ENCODE measurements around the gene SERPINE3. TPM values are rescaled to one million over a fixed set of nuclear protein-coding genes. Genes with fewer than 3 reads are reported as not detected.

The SERPINE3 gene
- total RNA-seq, 2 experiments from 2014 or later = not detected

DNA sequence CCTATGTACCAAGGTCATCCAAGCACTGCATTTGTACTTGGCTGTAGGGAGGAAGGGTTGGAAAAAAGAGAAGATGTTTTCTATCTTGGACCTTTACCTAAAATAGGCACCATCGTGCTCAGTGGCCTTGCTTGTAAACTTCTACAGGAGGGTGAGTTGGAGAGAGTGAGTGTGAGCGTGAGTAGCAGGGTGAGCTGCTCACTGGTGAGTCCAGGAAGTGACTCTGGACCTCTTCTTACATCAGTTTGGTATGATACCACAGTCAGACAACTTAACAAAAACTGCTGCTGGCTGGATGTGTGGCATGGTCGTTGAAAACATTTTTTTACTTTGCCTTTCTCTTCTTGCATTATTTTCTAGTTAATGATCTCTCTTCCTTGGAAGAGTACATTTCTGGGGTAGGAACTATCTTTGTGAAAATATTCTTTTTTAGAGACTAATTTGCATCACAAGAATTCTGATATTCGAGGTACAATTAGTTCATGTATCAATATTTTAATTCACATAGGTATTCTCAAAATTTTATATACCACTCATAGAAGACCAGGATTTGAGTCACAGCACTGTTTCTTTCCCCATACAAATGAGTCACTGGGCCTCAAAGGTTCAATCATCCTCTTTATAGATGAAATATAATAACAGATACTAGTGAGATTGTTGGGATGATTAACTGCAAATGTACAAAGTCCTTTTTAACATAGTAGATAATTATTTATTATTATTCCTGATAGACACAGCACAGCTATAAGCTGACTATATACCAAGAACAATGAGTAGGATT, 651 bp downstream of the SERPINE3 start:
- Mint-ChIP-seq H3K27me3 (no peaks in the 10 kb centered on the region), H3K4me3 (no peak overlapping the region), H3K36me3 (no peaks in the 10 kb centered on the region), H3K9me3 (no peaks in the 10 kb centered on the region), H3K4me1 (no peaks in the 10 kb centered on the region), H3K27ac (no peak overlapping the region)
- no peak for DNase-seq

DNA sequence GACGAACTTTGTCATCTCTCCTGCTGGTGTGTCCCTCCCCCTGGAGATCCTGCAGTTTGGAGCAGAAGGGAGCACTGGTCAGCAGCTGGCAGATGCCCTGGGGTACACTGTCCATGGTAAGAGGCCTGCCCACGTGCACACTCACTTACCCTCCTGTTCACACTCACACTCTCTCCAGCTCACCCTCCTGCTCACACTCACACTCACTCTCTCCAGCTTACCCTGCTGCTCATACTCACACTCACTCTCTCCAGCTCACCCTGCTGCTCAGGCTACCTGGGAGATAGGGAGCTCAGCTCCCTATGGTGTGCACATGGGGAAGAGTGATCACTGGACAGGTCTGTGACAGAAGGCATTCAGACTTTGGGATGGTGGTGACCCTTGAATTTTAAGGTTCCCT, 1.7 kb downstream of the SERPINE3 start:
- Mint-ChIP-seq H3K36me3 (no peaks in the 10 kb centered on the region), H3K27me3 (no peaks in the 10 kb centered on the region), H3K27ac (no peak overlapping the region), H3K4me3 (no peak overlapping the region), H3K4me1 (no peaks in the 10 kb centered on the region), H3K9me3 (no peaks in the 10 kb centered on the region)
- DNase-seq = no peak

DNA sequence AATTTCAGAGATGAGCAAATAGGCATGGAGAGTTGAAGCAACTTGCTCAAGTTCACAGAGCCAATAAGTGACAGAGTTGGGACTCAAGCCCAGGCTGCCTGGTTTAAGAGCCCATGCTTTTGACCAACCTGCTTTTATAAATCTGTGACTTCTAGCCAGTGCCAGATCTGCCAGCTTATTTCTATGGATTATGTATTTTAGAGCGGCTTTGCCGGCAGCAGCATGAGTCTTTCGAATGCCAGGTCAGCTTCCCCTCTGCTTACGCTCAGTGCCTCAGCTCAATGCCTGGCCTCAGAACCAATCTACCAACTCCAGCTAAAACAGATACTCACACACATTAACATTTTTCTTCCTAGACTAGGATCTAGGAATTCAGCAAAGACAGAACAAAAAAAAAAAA, 2.3 kb downstream of the SERPINE3 start:
- Mint-ChIP-seq H3K36me3 (no peaks in the 10 kb centered on the region), H3K9me3 (no peaks in the 10 kb centered on the region), H3K4me3 (no peak overlapping the region), H3K27me3 (no peaks in the 10 kb centered on the region), H3K27ac (no peak overlapping the region), H3K4me1 (peaks cover 3% of the 10 kb centered on the region)
- DNase-seq = no peak

DNA sequence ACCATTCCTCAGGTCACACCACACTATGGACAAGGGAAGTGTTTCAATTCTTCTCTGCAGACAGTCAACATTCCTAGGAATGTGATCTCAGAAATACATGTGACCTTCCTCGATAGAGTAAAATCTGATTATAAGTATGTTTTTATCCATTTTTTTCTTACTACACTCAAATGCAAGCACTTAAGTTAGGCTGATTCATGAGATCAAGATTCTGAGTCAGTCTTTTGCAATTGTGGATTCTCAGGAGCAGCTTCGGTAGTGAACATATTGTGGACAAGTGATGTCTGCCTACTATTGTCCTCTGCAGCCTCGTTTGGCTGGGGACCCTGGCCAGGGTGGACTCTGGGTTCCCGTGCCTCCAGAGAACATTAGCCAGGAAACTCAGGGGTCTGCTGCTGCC, 3.2 kb downstream of the SERPINE3 start:
- Mint-ChIP-seq H3K27me3 (no peaks in the 10 kb centered on the region), H3K9me3 (no peaks in the 10 kb centered on the region), H3K4me1 (peaks cover 3% of the 10 kb centered on the region), H3K27ac (no peak overlapping the region), H3K36me3 (no peaks in the 10 kb centered on the region), H3K4me3 (no peak overlapping the region)
- no peak for DNase-seq

DNA sequence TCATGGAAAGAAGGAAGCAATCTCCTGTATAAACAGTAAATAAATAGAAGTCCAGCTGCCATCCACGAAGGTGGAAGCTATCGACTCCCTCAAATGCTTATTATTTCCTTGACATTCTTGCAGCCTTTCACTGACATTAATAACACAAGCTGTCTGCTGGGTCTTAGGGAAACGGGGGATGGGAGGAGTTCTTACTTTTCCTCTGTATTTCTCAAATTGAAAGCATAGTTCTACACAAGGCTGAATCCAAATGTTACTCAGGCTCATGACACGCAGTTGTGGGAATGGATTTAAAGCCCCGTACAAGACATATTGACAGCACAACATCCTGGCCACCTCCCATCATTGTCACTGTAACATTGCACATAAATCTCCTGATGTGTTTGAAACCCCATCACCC, 4.0 kb downstream of the SERPINE3 start:
- no peaks in the 10 kb centered on the region for H3K27me3 Mint-ChIP-seq

DNA sequence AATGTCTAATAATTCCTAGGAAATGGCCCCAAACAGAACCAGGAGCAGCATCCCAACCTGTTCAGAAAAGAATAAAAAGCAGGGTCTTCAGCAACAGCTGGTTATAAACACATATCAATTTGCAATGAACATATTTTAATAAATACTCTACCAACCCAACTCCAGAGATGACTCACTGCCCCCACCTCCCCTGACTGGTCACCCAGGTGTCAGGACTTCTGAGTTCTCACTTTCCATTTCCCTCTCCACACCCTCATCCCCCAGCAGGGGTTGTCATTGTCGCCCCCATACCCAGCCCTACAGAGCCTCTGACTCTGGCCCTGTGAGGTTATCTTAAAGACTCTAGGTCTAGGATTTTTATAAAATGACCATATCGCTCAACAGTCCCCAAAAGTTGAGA, 6.9 kb downstream of the SERPINE3 start:
- Mint-ChIP-seq H3K4me3 (no peak overlapping the region), H3K36me3 (peaks cover 2% of the 10 kb centered on the region), H3K27me3 (no peaks in the 10 kb centered on the region), H3K9me3 (no peaks in the 10 kb centered on the region), H3K27ac (no peak overlapping the region), H3K4me1 (peaks cover 3% of the 10 kb centered on the region)
- DNase-seq = peak; percentile 8

More for the DNA sequence above, 4.0 kb downstream of the SERPINE3 start:
- Mint-ChIP-seq H3K36me3 (no peaks in the 10 kb centered on the region), H3K27ac (no peak overlapping the region), H3K9me3 (no peaks in the 10 kb centered on the region), H3K4me3 (no peak overlapping the region), H3K4me1 (peaks cover 3% of the 10 kb centered on the region)
- no peak for DNase-seq

DNA sequence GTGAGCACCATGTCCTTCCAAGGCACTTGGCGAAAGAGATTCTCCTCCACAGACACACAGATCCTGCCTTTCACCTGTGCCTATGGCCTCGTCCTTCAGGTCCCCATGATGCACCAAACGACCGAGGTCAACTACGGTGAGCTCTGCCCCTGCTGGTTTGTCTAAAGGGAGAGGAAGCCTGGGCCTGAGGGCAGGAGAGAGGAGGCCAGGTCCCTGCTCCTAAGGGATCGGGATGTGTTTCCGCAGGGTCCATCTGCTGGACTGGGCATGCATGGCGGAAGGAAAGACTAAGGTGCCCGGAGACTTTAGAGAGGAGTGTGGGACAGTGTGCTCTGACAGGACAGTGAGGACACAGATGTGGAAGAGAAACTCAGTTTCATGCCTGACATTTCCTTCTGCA, 7.6 kb downstream of the SERPINE3 start:
- Mint-ChIP-seq H3K36me3 (peaks cover 2% of the 10 kb centered on the region), H3K9me3 (no peaks in the 10 kb centered on the region), H3K4me3 (no peak overlapping the region), H3K27me3 (no peaks in the 10 kb centered on the region), H3K27ac (no peak overlapping the region), H3K4me1 (peaks cover 3% of the 10 kb centered on the region)
- no peak for DNase-seq

DNA sequence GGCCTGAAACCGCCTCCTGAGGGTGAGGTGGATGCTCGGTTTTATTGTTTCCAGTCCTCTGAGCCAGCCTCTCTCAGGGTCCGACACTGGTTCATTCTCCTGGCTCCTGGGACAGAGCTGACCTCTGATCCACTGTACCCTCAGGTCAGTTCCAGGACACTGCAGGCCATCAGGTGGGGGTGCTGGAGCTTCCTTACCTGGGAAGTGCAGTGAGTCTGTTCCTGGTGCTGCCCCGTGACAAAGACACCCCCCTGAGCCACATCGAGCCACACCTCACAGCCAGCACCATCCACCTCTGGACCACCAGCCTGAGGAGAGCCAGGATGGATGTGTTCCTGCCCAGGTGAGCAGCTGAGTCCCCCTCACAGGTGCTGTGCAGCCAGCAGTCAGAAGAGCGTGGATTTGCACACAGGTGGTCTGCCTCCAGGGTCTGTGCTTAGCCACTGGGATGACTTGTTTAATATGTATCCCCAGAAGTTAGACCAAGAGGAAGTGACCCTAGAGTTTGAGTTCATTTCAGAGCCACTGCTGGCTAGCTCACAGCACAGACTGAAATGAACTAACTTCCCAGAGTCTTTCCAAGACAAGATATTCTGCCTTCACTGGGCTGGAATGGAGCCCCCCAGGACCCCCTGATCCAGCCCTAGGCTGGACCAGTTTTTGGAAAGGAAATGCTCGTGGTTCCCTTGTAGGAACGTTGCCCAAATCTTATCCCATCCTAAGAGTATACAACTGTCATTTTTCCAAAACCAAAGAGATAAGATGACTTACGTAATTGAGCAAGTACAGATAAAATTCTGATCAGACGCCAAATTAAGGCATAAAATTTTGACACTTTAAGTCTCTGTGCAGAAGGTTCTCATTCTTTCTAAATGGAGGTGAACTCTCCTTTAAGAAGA, 8.8 kb downstream of the SERPINE3 start:
- no peak overlapping the region for H3K27ac Mint-ChIP-seq
- H3K9me3 Mint-ChIP-seq = no peaks in the 10 kb centered on the region
- no peak overlapping the region for H3K4me3 Mint-ChIP-seq
- DNase-seq = no peak
- H3K27me3 Mint-ChIP-seq = no peaks in the 10 kb centered on the region
- H3K4me1 Mint-ChIP-seq = peaks cover 3% of the 10 kb centered on the region
- H3K36me3 Mint-ChIP-seq = peaks cover 2% of the 10 kb centered on the region

DNA sequence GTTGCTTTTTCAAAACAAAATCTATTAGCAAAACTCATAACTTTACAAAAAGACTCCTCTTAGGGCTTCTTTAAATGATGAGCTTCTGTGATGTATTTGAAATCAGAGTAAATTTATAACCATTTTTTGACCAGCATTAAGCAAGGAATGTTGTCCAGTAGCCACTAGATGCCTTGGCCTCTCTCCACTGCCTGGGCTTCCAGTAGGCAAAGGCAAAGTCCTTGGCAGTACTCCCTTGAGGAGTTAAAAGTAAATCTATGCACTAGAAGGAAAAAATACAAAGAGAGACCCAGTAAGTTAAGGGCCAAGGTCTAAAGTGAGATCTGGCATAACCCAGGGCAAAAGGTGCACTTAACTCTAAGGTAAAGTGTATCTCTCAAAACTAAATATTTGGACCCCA, 9.5 kb downstream of the SERPINE3 start:
- no peak overlapping the region for H3K27ac Mint-ChIP-seq
- peaks cover 2% of the 10 kb centered on the region for H3K36me3 Mint-ChIP-seq
- H3K4me1 Mint-ChIP-seq = peaks cover 3% of the 10 kb centered on the region
- H3K4me3 Mint-ChIP-seq = no peak overlapping the region
- H3K27me3 Mint-ChIP-seq = no peaks in the 10 kb centered on the region
- no peak for DNase-seq
- H3K9me3 Mint-ChIP-seq = no peaks in the 10 kb centered on the region

DNA sequence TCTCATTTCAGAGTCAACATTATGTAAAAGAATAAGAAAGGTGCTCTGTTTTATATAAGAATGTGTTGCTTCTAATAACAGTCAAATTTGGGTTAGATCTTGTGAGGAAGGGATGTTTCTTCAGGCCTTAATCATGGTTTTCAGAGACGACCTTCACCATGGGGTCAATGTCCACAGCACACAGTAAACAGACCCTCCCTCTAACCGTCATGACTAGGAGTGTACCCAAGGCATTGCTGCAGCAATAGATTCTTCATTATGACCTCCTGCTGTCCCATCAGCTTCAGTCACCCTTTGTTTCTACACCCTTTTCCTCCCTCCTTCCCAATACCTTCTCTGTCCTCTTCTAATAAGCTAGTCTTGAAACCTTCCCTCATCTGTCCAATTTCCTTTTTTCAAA, 15.7 kb downstream of the SERPINE3 start:
- Mint-ChIP-seq H3K27ac (no peak overlapping the region), H3K4me1 (no peaks in the 10 kb centered on the region), H3K9me3 (no peaks in the 10 kb centered on the region), H3K4me3 (no peak overlapping the region), H3K36me3 (peaks cover 2% of the 10 kb centered on the region), H3K27me3 (no peaks in the 10 kb centered on the region)
- DNase-seq = no peak

DNA sequence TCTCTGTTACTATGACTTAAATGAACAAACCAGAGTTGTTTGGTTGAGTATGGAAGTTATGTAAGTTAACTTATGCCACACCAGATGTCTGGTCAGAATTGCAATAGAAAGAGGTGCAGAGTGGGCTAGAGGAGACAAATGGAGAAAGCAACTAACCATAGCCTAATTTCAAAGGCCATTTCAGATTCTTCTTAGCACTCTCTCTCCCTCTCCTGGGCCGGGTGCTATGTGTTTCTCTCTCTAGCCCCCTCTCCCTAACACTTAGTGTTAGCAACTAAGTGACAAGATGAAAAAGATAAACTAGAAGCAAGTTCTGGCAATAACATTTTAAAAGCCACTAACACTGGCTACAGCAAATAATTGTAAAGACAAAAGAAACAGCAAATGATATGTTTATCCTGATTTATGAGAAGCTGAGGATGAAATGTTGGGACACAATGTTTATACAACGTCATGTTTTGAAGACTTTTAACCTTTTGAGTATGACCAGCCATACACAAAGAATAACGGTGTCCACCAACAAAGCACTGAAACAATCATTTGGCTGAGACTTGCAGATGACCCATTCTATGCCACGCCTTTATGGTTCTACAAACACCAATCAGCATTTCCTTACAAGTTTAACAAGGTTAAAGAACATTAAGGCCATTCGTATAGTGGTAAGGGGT, 18.6 kb downstream of the SERPINE3 start:
- Mint-ChIP-seq H3K4me3 (no peak overlapping the region), H3K9me3 (no peaks in the 10 kb centered on the region), H3K4me1 (peaks cover 2% of the 10 kb centered on the region), H3K36me3 (peaks cover 17% of the 10 kb centered on the region), H3K27me3 (no peaks in the 10 kb centered on the region), H3K27ac (no peak overlapping the region)
- DNase-seq = no peak

DNA sequence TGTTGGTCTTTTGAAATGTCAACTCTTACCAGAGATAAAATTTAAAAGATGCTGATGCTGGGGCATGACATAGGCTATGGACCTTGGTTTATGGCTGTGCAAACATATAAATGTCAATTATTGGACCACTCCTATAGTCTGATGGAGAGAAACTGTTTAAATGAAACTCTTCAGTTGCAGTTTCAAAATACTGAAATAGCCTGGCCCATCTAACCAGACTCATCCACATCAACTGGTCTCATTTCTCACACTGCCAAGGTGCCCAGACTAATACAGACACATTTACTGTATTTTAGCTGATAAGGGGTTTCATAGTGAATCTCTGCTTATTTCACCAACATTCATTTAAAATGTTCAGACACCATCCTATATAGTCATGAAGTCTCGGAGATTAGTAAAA, 19.9 kb downstream of the SERPINE3 start:
- H3K9me3 Mint-ChIP-seq = no peaks in the 10 kb centered on the region
- no peaks in the 10 kb centered on the region for H3K27me3 Mint-ChIP-seq
- peaks cover 20% of the 10 kb centered on the region for H3K36me3 Mint-ChIP-seq
- no peak overlapping the region for H3K27ac Mint-ChIP-seq
- no peak overlapping the region for H3K4me3 Mint-ChIP-seq
- peaks cover 11% of the 10 kb centered on the region for H3K4me1 Mint-ChIP-seq
- DNase-seq = no peak

DNA sequence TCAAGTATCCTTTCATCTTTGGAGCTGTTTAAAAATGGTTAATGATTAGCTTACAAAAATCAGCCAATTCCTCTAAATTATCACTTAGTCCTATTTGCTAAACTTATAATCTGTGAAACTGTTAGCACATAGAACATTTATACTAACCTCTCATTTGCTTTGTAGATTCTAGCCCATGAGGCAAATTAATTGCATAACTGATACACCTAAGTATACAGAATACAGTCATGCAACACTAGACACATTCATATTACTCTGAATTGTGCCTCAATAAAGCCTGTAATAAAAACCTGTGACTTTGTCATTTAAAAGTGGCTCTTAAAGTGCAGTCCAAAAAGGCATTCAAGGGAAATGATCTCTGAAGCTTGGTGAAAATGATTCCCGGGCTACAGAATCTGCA, 21.0 kb downstream of the SERPINE3 start:
- Mint-ChIP-seq H3K36me3 (peaks cover 26% of the 10 kb centered on the region), H3K27me3 (no peaks in the 10 kb centered on the region), H3K4me1 (peaks cover 17% of the 10 kb centered on the region), H3K27ac (no peak overlapping the region), H3K4me3 (no peak overlapping the region), H3K9me3 (no peaks in the 10 kb centered on the region)
- DNase-seq = no peak

DNA sequence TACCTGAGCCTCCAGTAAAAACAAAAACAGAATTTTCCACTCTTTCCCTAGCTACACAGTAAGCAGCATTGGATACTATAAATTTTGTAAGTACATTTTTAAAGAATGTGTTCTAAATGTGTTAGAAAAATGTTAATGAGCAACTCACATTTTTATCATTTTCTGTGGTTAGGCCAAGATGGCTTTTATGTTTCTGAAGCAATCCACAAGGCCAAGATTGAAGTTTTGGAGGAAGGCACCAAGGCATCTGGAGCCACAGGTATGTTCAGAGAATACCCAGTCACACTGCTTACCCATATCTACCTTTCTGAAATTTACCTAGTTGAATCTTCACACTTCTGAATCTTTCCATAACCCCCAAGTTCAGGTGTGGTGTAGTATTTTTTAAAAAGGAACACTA, 21.6 kb downstream of the SERPINE3 start:
- no peak for DNase-seq
- peaks cover 26% of the 10 kb centered on the region for H3K36me3 Mint-ChIP-seq
- H3K9me3 Mint-ChIP-seq = no peaks in the 10 kb centered on the region
- H3K4me3 Mint-ChIP-seq = no peak overlapping the region
- H3K27ac Mint-ChIP-seq = no peak overlapping the region
- H3K27me3 Mint-ChIP-seq = no peaks in the 10 kb centered on the region
- peaks cover 17% of the 10 kb centered on the region for H3K4me1 Mint-ChIP-seq

DNA sequence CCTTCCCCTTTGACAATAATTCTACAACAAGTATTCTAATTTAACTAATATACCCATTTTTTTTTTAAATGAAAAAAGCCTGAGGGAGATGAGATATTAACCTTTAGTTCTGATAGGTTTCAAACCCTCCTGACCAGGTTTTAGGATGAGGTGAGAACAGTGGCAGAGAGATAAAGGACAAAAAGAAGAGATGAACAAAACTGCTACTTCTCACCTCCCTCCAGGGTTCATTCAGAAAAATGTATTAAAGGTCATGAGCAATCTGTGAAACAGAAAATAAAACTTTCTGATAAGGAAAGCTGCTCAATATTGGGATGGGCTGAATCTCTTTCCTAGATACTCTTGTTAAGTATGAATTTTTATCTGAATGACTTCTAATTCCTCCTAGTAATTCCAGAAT, 24.1 kb downstream of the SERPINE3 start:
- peak overlapping the region; percentile 65 for H3K27ac Mint-ChIP-seq
- H3K4me1 Mint-ChIP-seq = peaks cover 17% of the 10 kb centered on the region
- H3K27me3 Mint-ChIP-seq = no peaks in the 10 kb centered on the region
- no peaks in the 10 kb centered on the region for H3K9me3 Mint-ChIP-seq
- no peak for DNase-seq
- no peak overlapping the region for H3K4me3 Mint-ChIP-seq
- peaks cover 31% of the 10 kb centered on the region for H3K36me3 Mint-ChIP-seq
